SU-DHL-6 (cell line): ENCODE results near the gene OTUD1.

Experiments
- H2AFZ ChIP-seq: fragments of 200-600 bp; sonication (generic); 2 replicates; pipeline ENCODE4 v1.6.1; 2014; ENCODE audit warnings: low read depth, mild to moderate bottlenecking, moderate library complexity, mixed read lengths, antibody characterized with exemption, low read length; ENCODE audit not compliant: severe bottlenecking
- H3F3A ChIP-seq: fragments of 200-600 bp; shearing (Covaris generic); 2 replicates; pipeline ENCODE4 v1.6.0; 2016; ENCODE audit warnings: antibody characterized with exemption, mild to moderate bottlenecking; ENCODE audit not compliant: insufficient read depth
- H3K27ac ChIP-seq: fragments of 200-600 bp; sonication (generic); 2 replicates; pipeline ENCODE4 v1.5.1; 2016; ENCODE audit warnings: low read depth, mild to moderate bottlenecking, low read length, moderate library complexity, mixed read lengths
- H3K27me3 ChIP-seq: fragments of 200-600 bp; sonication (generic), shearing (Covaris generic); 2 replicates; pipeline ENCODE4 v1.6.0; 2014; ENCODE audit warnings: mild to moderate bottlenecking, low read length
- H3K36me3 ChIP-seq: fragments of 200-600 bp; sonication (generic); 2 replicates; pipeline ENCODE4 v1.6.1; 2014; ENCODE audit warnings: mild to moderate bottlenecking, low read length, mixed read lengths
- H3K4me2 ChIP-seq: fragments of 300-600, 200-600 bp; shearing (Covaris generic), sonication (generic); 2 replicates; pipeline ENCODE4 v1.6.0; 2014; ENCODE audit warnings: low read length, low read depth, mild to moderate bottlenecking; ENCODE audit not compliant: poor library complexity, severe bottlenecking
- H3K4me3 ChIP-seq: fragments of 200-600 bp; sonication (generic); 2 replicates; pipeline ENCODE4 v1.5.1; 2014; ENCODE audit warnings: antibody characterized with exemption, low read length, mild to moderate bottlenecking, mixed read lengths; ENCODE audit not compliant: insufficient read depth, poor library complexity, severe bottlenecking
- H3K79me2 ChIP-seq: fragments of 200-600 bp; sonication (generic); 2 replicates; pipeline ENCODE4 v1.6.1; 2014; ENCODE audit warnings: mild to moderate bottlenecking, low read length, moderate library complexity; ENCODE audit not compliant: insufficient read depth
- H3K9ac ChIP-seq: fragments of 200-600 bp; sonication (generic); 2 replicates; pipeline ENCODE4 v1.7.0; 2014; ENCODE audit warnings: mild to moderate bottlenecking, low read length
- H3K9me2 ChIP-seq: fragments of 200-600 bp; sonication (generic); replicated peaks from 2 replicates; pipeline ENCODE4 v1.6.1; 2014; ENCODE audit warnings: low read length; ENCODE audit not compliant: insufficient read depth
- H3K9me3 ChIP-seq: fragments of 200-600 bp; sonication (generic); 2 replicates; pipeline ENCODE4 v1.6.1; 2014; ENCODE audit warnings: low read length, mixed read lengths; ENCODE audit not compliant: insufficient read depth
- H4K20me1 ChIP-seq: fragments of 200-600 bp; sonication (generic); 2 replicates; pipeline ENCODE4 v1.6.1; 2014; ENCODE audit warnings: low read depth, mild to moderate bottlenecking, antibody characterized with exemption, low read length, moderate library complexity, mixed read lengths
- CTCF ChIP-seq: fragments of 200-600 bp; sonication (generic); IDR thresholded peaks from one replicate; pipeline ENCODE4 v1.5.1; 2017; ENCODE audit warnings: antibody characterized with exemption, mild to moderate bottlenecking, low read length, moderate library complexity; ENCODE audit not compliant: insufficient read depth, poor library complexity, severe bottlenecking
- EZH2phosphoT487 ChIP-seq: fragments of 200-600 bp; sonication (generic), shearing (Covaris generic); conservative IDR thresholded peaks from 2 replicates; pipeline ENCODE4 v1.6.1; 2018; ENCODE audit warnings: mild to moderate bottlenecking, antibody characterized with exemption, low read length, moderate library complexity, mixed read lengths

The OTUD1 gene

GRCh38 chr10:23432166-23432565 is 6.7 kb upstream of the OTUD1 start:
- Histone ChIP-seq H3F3A (no peaks in the 10 kb centered on the region), H3K4me2 (no peak overlapping the region), H3K36me3 (no peaks in the 10 kb centered on the region), H3K9me2 (no peaks in the 10 kb centered on the region), H4K20me1 (no peaks in the 10 kb centered on the region), H3K9ac (no peak overlapping the region), H2AFZ (no peak overlapping the region), H3K4me3 (no peak overlapping the region), H3K9me3 (no peaks in the 10 kb centered on the region), H3K27ac (no peak overlapping the region), H3K79me2 (no peaks in the 10 kb centered on the region), H3K27me3 (no peaks in the 10 kb centered on the region)
- TF ChIP-seq EZH2phosphoT487 (no peak), CTCF (no peak)

- Histone ChIP-seq H4K20me1 (no peaks in the 10 kb centered on the region), H3K9ac (no peak overlapping the region), H3K79me2 (no peaks in the 10 kb centered on the region), H3K27ac (no peak overlapping the region), H3K27me3 (no peaks in the 10 kb centered on the region), H3K9me2 (no peaks in the 10 kb centered on the region), H3K36me3 (no peaks in the 10 kb centered on the region), H3K9me3 (no peaks in the 10 kb centered on the region), H3K4me2 (no peak overlapping the region), H3F3A (no peaks in the 10 kb centered on the region; the same call in 1 of the 2 replicates), H2AFZ (no peak overlapping the region), H3K4me3 (no peak overlapping the region)
- no peak for TF ChIP-seq EZH2phosphoT487
- TF ChIP-seq CTCF, result no peak
Measured at GRCh38 chr10:23432639-23433038, 6.2 kb upstream of the OTUD1 start.

GRCh38 chr10:23433701-23434100 is 5.2 kb upstream of the OTUD1 start:
- Histone ChIP-seq H3K36me3 (no peaks in the 10 kb centered on the region), H3K4me2 (no peak overlapping the region), H3K9me2 (no peaks in the 10 kb centered on the region), H4K20me1 (no peaks in the 10 kb centered on the region), H3F3A (no peaks in the 10 kb centered on the region; the same call in 1 of the 2 replicates), H3K27ac (no peak overlapping the region), H3K79me2 (no peaks in the 10 kb centered on the region), H3K27me3 (no peaks in the 10 kb centered on the region), H3K9ac (no peak overlapping the region), H2AFZ (no peak overlapping the region), H3K4me3 (no peak overlapping the region), H3K9me3 (no peaks in the 10 kb centered on the region)
- TF ChIP-seq EZH2phosphoT487 (no peak), CTCF (no peak)
